ENCODE results near the gene FAM117A. TPM values are rescaled to one million over a fixed set of nuclear protein-coding genes. Genes with fewer than 3 reads are reported as not detected.
A peak's percentile ranks its signal among the peaks of the same experiment; 100 is the strongest.
"Not testable (repeated sequence)": the region's sequence is repeated elsewhere in the genome, so short reads cannot be mapped to it uniquely, and the experiment has no call there.

FAM117A gene
- total and polyA plus RNA-seq, 7 donors = 0.71 to 5.1 (median 2.1) TPM

DNA sequence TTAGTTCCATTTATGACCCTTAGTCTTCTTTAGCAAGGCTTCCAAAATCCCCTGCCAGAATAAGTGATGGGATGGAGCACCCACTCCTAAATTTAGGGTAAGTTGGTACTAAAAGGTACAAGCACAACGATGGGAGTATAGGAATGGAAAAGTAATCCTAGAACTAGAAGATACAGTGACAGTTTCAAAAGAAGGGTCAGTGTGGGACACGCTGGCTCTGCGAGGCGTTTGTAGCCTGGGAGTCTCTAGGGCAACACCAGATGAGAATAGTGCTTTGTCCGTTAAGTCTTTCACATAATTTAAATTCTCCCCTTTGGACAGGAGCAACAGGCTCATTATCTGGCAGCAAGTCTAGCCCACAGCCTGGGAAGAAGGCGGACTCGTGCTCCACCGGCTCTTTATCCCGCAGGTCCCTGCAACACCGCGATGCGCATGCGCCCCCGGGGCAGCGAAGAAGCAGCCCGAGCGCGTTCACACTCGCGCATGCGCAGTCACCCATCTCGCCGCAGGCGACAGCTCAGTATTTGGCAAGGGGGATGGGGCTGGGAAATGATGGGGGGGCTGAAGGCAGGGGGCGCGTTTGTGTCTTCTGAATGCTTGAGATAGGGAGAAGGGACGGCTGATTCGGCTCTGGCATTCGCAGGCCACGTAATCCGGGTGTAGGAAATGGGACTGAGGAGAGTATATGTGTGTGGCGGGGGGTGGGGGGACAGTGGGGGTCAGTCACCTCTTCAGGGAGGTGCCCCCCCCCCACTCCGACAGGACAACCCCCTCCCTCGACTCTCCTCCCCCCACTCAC, 86.6 kb downstream of the FAM117A start:
- Histone ChIP-seq H3K9me3 (no peaks in the 10 kb centered on the region), H3K4me3 (peak overlapping the region; percentile 69), H3K27me3 (ENCODE audit: insufficient read depth in 3 of 3, low read length in 2 of 3) (no peaks in the 10 kb centered on the region), H3K27ac (peak overlapping the region; percentile 93), H3K4me1 (peaks cover 44% of the 10 kb centered on the region), H3K36me3 (ENCODE audit: insufficient read depth in 1 of 2, low read depth in 1 of 2) (peaks cover 0 to 21% of the 10 kb centered on the region in 2 donors)
- ATAC-seq (peak; percentile 77 to 88 (median 80)), DNase-seq (peak; percentile 98 to 99)
- 0 to 1% (median 1%) methylated on average over 34 of the region's 34 CpGs for WGBS, 3 donors
- intact Hi-C loops (cut with DNase I) = loop anchor here (5.0 kb wide), 3 partner anchors 40 to 60 kb away; no protein-coding TSS in a partner anchor
- TF ChIP-seq, protein P1, sequence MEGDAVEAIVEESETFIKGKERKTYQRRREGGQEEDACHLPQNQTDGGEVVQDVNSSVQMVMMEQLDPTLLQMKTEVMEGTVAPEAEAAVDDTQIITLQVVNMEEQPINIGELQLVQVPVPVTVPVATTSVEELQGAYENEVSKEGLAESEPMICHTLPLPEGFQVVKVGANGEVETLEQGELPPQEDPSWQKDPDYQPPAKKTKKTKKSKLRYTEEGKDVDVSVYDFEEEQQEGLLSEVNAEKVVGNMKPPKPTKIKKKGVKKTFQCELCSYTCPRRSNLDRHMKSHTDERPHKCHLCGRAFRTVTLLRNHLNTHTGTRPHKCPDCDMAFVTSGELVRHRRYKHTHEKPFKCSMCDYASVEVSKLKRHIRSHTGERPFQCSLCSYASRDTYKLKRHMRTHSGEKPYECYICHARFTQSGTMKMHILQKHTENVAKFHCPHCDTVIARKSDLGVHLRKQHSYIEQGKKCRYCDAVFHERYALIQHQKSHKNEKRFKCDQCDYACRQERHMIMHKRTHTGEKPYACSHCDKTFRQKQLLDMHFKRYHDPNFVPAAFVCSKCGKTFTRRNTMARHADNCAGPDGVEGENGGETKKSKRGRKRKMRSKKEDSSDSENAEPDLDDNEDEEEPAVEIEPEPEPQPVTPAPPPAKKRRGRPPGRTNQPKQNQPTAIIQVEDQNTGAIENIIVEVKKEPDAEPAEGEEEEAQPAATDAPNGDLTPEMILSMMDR (IDR thresholded peaks at IDR 0.05) = no peak

DNA sequence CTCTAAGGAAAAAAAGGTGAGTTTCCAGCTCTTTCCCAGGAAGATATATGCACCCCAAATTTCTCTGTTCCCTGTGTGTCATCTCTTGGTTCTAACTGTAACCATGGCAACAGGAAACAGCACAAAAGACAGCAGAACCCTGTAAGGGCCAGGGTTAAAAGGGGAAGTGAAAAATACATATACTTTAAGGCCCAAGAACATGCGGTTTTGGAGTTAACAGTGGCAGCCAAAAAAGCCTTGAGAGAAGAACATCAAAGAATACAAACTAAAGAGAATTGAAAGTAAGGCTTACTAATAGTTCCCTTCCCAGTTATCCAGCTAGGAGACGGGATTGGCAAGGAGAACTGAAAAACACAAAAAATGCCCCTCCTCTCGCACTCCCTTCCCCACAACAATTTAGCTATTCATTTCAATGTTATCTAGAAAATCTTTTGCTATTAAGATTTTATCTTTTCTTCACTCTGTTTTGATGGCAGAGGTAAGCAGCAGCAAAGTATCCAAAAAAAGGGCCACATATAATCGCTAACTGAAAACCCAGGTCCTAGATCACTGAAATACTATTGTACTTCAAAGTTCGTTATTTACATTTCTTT, 87.6 kb downstream of the FAM117A start:
- Histone ChIP-seq H3K36me3 (ENCODE audit: insufficient read depth in 1 of 2, low read depth in 1 of 2) (peaks cover 0 to 21% of the 10 kb centered on the region in 2 donors), H3K4me1 (peaks cover 45% of the 10 kb centered on the region), H3K9me3 (no peaks in the 10 kb centered on the region), H3K27me3 (ENCODE audit: insufficient read depth in 3 of 3, low read length in 2 of 3) (no peaks in the 10 kb centered on the region), H3K27ac (peak overlapping the region; percentile 93), H3K4me3 (peak overlapping the region; percentile 69)
- TF ChIP-seq, protein P1 (IDR thresholded peaks at IDR 0.05) = no peak
- WGBS, 3 donors = 28 to 43% (median 33%) methylated on average over 5 of the region's 5 CpGs
- DNase-seq (no peak), ATAC-seq (no peak)
- intact Hi-C loops (cut with DNase I) = loop anchor here (5.0 kb wide), 3 partner anchors 39 to 59 kb away; no protein-coding TSS in a partner anchor

DNA sequence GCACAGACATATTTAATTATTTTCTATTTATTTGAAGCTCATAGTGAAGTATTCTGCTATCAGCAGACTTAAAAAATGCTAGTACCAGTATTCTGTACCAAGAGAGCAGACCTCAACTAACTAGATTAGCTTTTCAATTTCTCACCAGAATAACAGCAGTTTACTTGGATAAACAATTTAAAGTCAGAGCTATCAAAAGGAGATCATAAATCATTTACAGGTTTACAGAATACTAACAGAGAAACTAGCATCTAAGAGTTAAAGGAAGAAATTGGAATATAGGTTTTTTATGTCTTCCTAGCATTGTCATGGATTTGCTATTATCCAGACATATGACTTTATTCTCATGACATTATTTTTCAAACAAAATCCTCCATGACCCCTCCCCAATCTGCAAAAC, 89.4 kb downstream of the FAM117A start:
- no peak for ATAC-seq
- Histone ChIP-seq H3K4me1 (peaks cover 57% of the 10 kb centered on the region), H3K27me3 (ENCODE audit: insufficient read depth in 3 of 3, low read length in 2 of 3) (no peaks in the 10 kb centered on the region), H3K36me3 (ENCODE audit: insufficient read depth in 1 of 2, low read depth in 1 of 2) (peaks cover 0 to 21% of the 10 kb centered on the region in 2 donors), H3K27ac (peak overlapping the region; percentile 93), H3K9me3 (no peaks in the 10 kb centered on the region), H3K4me3 (peak overlapping the region; percentile 6)
- TF ChIP-seq, protein P1 (IDR thresholded peaks at IDR 0.05) = no peak
- DNase-seq = no peak
- intact Hi-C loops (cut with DNase I) = no loop called here

DNA sequence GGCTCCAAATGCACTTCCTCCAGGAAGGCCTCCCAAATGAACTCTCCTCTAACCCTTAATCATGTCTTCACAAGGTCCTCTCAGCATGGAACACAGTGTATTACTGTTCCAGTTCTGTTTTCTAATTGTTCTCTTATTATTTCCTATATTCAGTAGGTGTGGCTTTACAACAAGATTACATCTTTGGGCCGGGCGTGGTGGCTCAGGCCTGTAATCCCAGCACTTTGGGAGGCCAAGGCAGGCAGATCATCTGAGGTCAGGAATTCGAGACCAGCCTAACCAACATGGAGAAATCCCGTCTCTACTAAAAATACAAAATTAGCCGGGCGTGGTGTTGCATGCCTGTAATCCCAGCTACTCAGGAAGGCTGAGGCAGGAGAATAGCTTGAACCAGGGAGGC, 90.3 kb downstream of the FAM117A start:
- H3K9me3 ChIP-seq; H3K27me3 ChIP-seq (ENCODE audit: insufficient read depth in 3 of 3, low read length in 2 of 3); ATAC-seq; H3K4me3 ChIP-seq; intact Hi-C loops (cut with DNase I); DNase-seq: not testable (repeated sequence)
- peaks cover 0 to 21% of the 10 kb centered on the region in 2 donors for H3K36me3 ChIP-seq (ENCODE audit: insufficient read depth in 1 of 2, low read depth in 1 of 2)
- H3K27ac ChIP-seq = peak overlapping the region; percentile 93
- WGBS, 3 donors = 22 to 58% (median 22%) methylated on average over 6 of the region's 6 CpGs
- H3K4me1 ChIP-seq = peaks cover 59% of the 10 kb centered on the region

DNA sequence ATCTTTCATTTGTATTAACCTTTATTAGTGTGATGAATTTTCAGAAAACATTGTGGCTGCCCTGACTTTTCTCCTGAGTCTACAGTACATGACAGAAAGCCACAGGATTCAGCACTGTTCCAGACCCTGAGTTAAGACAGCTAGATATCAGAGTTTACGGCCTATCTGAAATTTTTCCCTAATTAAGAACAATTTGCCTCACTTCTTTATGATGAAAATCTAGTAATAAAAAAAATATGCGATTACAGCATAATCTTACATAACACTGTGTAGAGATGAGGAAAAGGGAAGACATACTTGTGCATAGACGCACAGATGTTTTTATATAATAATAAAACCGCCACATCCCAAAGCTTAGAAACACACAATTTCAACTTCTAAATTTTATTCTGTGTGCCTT, 93.3 kb downstream of the FAM117A start:
- intact Hi-C loops (cut with DNase I) = no loop called here
- peaks cover 0 to 36% of the 10 kb centered on the region in 2 donors for H3K36me3 ChIP-seq (ENCODE audit: insufficient read depth in 1 of 2, low read depth in 1 of 2)
- no peak overlapping the region for H3K4me3 ChIP-seq
- H3K27me3 ChIP-seq (ENCODE audit: insufficient read depth in 3 of 3, low read length in 2 of 3) = no peaks in the 10 kb centered on the region
- no peaks in the 10 kb centered on the region for H3K9me3 ChIP-seq
- peaks cover 48% of the 10 kb centered on the region for H3K4me1 ChIP-seq
- ATAC-seq (peak in 1 of 4 donors; percentile 39), DNase-seq (no peak)
- TF ChIP-seq, protein P1 (IDR thresholded peaks at IDR 0.05) = no peak
- WGBS, 3 donors = 79 to 87% (median 85%) methylated on average over 4 of the region's 4 CpGs
- H3K27ac ChIP-seq = peak overlapping the region; percentile 66

Measured in psoas muscle (tissue), 8 donors.